ENCODE results near the gene CAPRIN1. TPM values are rescaled to one million over a fixed set of nuclear protein-coding genes. Genes with fewer than 3 reads are reported as not detected.
"Not testable (repeated sequence)": the region's sequence is repeated elsewhere in the genome, so short reads cannot be mapped to it uniquely, and the experiment has no call there.

CAPRIN1 gene
- total RNA-seq, 1 donor from 2014 or later, result 285 TPM

DNA sequence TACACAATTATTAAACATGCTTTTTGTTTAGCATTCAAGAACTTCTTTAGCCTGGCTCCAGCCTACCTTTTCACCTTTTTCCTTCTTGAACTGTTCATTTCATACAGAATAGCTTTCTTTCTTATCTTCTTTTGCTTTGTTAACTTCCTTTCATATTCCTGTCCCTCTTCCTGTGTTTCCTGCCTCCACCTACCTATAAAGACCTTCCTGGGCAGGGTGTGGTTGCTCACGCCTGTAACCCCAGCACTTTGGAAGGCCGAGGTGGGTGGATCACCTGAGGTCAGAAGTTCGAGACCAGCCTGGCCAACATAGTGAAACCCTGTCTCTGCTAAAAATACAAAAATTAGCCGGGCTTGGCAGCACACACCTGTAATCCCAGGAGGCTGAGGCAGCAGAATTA is 22.9 kb downstream of the CAPRIN1 start:
- peak overlapping the region; percentile 50 for H3K27ac Mint-ChIP-seq
- H3K4me3 Mint-ChIP-seq, result no peak overlapping the region
- peaks cover 43% of the 10 kb centered on the region for H3K36me3 Mint-ChIP-seq (ENCODE audit: low read depth)
- intact Hi-C loops (cut with micrococcal nuclease), result no loop called here
- no peak for DNase-seq (ENCODE audit: low spot score)
- H3K27me3 Mint-ChIP-seq (ENCODE audit: insufficient read depth), result no peaks in the 10 kb centered on the region
- peaks cover 33% of the 10 kb centered on the region for H3K4me1 Mint-ChIP-seq (ENCODE audit: low read depth)
- no peaks in the 10 kb centered on the region for H3K9me3 Mint-ChIP-seq

- peak overlapping the region; percentile 29 for H3K27ac Mint-ChIP-seq
- intact Hi-C loops (cut with micrococcal nuclease), result no loop called here
- DNase-seq (ENCODE audit: low spot score), result no peak
- no peaks in the 10 kb centered on the region for H3K9me3 Mint-ChIP-seq
- no peaks in the 10 kb centered on the region for H3K27me3 Mint-ChIP-seq (ENCODE audit: insufficient read depth)
- peaks cover 48% of the 10 kb centered on the region for H3K36me3 Mint-ChIP-seq (ENCODE audit: low read depth)
- no peak overlapping the region for H3K4me3 Mint-ChIP-seq
- peaks cover 34% of the 10 kb centered on the region for H3K4me1 Mint-ChIP-seq (ENCODE audit: low read depth)
Observed at GRCh38 chr11:34075178-34075820, 23.8 kb downstream of the CAPRIN1 start.

DNA sequence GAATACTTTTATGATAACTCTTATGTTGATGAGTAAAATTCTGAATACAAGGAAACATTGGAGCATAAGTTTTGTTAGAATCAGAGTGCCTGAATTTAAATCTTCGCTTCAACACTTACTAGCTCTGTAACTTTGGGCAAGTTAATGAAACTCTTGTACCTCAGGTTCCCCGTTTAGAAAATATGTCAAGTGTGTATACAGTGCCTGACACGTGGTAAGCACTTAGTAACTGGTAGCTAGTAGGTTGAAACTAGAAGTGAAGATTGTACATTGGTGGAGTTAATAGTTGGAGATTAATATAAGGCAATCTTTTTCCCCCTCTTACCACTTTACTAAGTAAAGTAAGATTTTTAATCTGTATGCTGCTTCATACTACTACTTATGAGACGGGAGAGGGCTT is 29.1 kb downstream of the CAPRIN1 start:
- Mint-ChIP-seq H3K27ac (no peak overlapping the region), H3K4me3 (no peak overlapping the region)
- DNase-seq (ENCODE audit: low spot score), result no peak

DNA sequence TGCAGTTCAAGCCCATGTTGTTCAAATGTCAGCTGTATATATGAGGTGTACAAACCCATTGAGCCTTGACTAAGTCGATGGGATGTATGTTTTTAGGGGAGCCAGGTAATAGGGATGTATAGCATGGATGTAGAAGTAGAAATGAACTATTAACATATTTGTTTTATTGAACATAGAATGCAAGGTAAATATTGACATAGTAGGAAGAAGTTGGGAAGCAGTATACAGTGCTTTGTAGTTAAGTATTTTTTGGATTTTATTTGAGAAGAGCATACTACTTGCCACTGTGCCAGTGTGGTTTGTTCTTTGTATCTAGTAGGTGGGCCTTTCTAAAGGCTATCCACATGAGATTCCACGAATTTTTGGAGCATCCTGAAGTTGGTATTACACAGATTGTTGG is 33.1 kb downstream of the CAPRIN1 start:
- no peaks in the 10 kb centered on the region for H3K27me3 Mint-ChIP-seq (ENCODE audit: insufficient read depth)
- peaks cover 30% of the 10 kb centered on the region for H3K4me1 Mint-ChIP-seq (ENCODE audit: low read depth)
- intact Hi-C loops (cut with micrococcal nuclease), result no loop called here
- no peak for DNase-seq (ENCODE audit: low spot score)
- no peaks in the 10 kb centered on the region for H3K9me3 Mint-ChIP-seq
- peaks cover 53% of the 10 kb centered on the region for H3K36me3 Mint-ChIP-seq (ENCODE audit: low read depth)
- H3K27ac Mint-ChIP-seq, result peak overlapping the region; percentile 61
- no peak overlapping the region for H3K4me3 Mint-ChIP-seq

More for the DNA sequence above, 29.1 kb downstream of the CAPRIN1 start:
- no peaks in the 10 kb centered on the region for H3K9me3 Mint-ChIP-seq
- intact Hi-C loops (cut with micrococcal nuclease), result no loop called here
- peaks cover 34% of the 10 kb centered on the region for H3K4me1 Mint-ChIP-seq (ENCODE audit: low read depth)
- H3K36me3 Mint-ChIP-seq (ENCODE audit: low read depth), result peaks cover 51% of the 10 kb centered on the region
- no peaks in the 10 kb centered on the region for H3K27me3 Mint-ChIP-seq (ENCODE audit: insufficient read depth)

GRCh38 chr11:34086554-34087283 is 35.2 kb downstream of the CAPRIN1 start:
- Mint-ChIP-seq H3K27ac (no peak overlapping the region), H3K4me1 (ENCODE audit: low read depth) (peaks cover 23% of the 10 kb centered on the region), H3K4me3 (no peak overlapping the region), H3K36me3 (ENCODE audit: low read depth) (peaks cover 57% of the 10 kb centered on the region), H3K9me3 (no peaks in the 10 kb centered on the region), H3K27me3 (ENCODE audit: insufficient read depth) (no peaks in the 10 kb centered on the region)
- no peak for DNase-seq (ENCODE audit: low spot score)
- intact Hi-C loops (cut with micrococcal nuclease), result no loop called here

- intact Hi-C loops (cut with micrococcal nuclease), result no loop called here
- no peak for DNase-seq (ENCODE audit: low spot score)
- Mint-ChIP-seq H3K36me3 (ENCODE audit: low read depth) (peaks cover 56% of the 10 kb centered on the region), H3K27me3 (ENCODE audit: insufficient read depth) (no peaks in the 10 kb centered on the region), H3K4me1 (ENCODE audit: low read depth) (no peaks in the 10 kb centered on the region), H3K27ac (peak overlapping the region; percentile 3), H3K4me3 (no peak overlapping the region), H3K9me3 (no peaks in the 10 kb centered on the region)
Observed at GRCh38 chr11:34091825-34092224, 40.3 kb downstream of the CAPRIN1 start.

GRCh38 chr11:34094900-34095299 is 43.4 kb downstream of the CAPRIN1 start:
- Mint-ChIP-seq H3K36me3 (ENCODE audit: low read depth) (peaks cover 64% of the 10 kb centered on the region), H3K27ac (peak overlapping the region; percentile 52)
- DNase-seq (ENCODE audit: low spot score); H3K9me3 Mint-ChIP-seq; H3K27me3 Mint-ChIP-seq (ENCODE audit: insufficient read depth); H3K4me3 Mint-ChIP-seq; intact Hi-C loops (cut with micrococcal nuclease); H3K4me1 Mint-ChIP-seq (ENCODE audit: low read depth): not testable (repeated sequence)

DNA sequence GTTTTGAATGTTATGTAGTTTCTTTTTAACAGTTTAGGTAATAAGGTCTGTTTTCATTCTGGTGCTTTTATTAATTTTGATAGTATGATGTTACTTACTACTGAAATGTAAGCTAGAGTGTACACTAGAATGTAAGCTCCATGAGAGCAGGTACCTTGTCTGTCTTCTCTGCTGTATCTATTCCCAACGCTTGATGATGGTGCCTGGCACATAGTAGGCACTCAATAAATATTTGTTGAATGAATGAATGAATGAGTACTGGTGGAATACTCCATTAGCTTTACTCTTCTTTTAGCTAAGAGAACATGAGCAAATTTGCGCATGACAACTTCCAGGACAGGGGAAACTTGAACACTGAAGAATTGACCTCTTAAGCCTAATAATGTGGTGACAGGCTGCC is 47.3 kb downstream of the CAPRIN1 start:
- H3K9me3 Mint-ChIP-seq, result no peaks in the 10 kb centered on the region

GRCh38 chr11:34104680-34105078 is 53.1 kb downstream of the CAPRIN1 start:
- H3K27ac Mint-ChIP-seq, result peak overlapping the region; percentile 90
- no peaks in the 10 kb centered on the region for H3K9me3 Mint-ChIP-seq
- H3K27me3 Mint-ChIP-seq (ENCODE audit: insufficient read depth), result no peaks in the 10 kb centered on the region
- peaks cover 40% of the 10 kb centered on the region for H3K36me3 Mint-ChIP-seq (ENCODE audit: low read depth)
- peaks cover 48% of the 10 kb centered on the region for H3K4me1 Mint-ChIP-seq (ENCODE audit: low read depth)
- peak overlapping the region; percentile 95 for H3K4me3 Mint-ChIP-seq
- no peak for DNase-seq (ENCODE audit: low spot score)
- intact Hi-C loops (cut with micrococcal nuclease), result loop anchor here (1.0 to 10.0 kb wide), 10 partner anchors 53 to 1520 kb away; partner anchors contain the start of genes APIP, CAPRIN1, CAT and CSTF3

More for the DNA sequence above, 47.3 kb downstream of the CAPRIN1 start:
- H3K4me1 Mint-ChIP-seq (ENCODE audit: low read depth), result peaks cover 2% of the 10 kb centered on the region
- no peaks in the 10 kb centered on the region for H3K27me3 Mint-ChIP-seq (ENCODE audit: insufficient read depth)
- intact Hi-C loops (cut with micrococcal nuclease), result no loop called here
- H3K27ac Mint-ChIP-seq, result no peak overlapping the region
- peaks cover 54% of the 10 kb centered on the region for H3K36me3 Mint-ChIP-seq (ENCODE audit: low read depth)
- DNase-seq (ENCODE audit: low spot score), result no peak
- no peak overlapping the region for H3K4me3 Mint-ChIP-seq

GRCh38 chr11:34105079-34105956 is 53.8 kb downstream of the CAPRIN1 start, which contains the start of gene NAT10:
NAT10 (plus strand) TSS chr11:34105629; CDS start chr11:34108226, 2,597 bp downstream.
- peak; percentile 97 for DNase-seq (ENCODE audit: low spot score)
- Mint-ChIP-seq H3K4me3 (peak within 1 kb of the TSS; percentile 95), H3K4me1 (ENCODE audit: low read depth) (peaks cover 48% of the 10 kb centered on the region), H3K27ac (peak within 1 kb of the TSS; percentile 90), H3K9me3 (no peaks in the 10 kb centered on the region), H3K36me3 (ENCODE audit: low read depth) (peaks cover 42% of the 10 kb centered on the region), H3K27me3 (ENCODE audit: insufficient read depth) (no peaks in the 10 kb centered on the region)
- intact Hi-C loops (cut with micrococcal nuclease), result loop anchor here (1.0 to 10.0 kb wide), 10 partner anchors 54 to 1521 kb away; partner anchors contain the start of genes APIP, CAPRIN1, CAT and CSTF3

DNA sequence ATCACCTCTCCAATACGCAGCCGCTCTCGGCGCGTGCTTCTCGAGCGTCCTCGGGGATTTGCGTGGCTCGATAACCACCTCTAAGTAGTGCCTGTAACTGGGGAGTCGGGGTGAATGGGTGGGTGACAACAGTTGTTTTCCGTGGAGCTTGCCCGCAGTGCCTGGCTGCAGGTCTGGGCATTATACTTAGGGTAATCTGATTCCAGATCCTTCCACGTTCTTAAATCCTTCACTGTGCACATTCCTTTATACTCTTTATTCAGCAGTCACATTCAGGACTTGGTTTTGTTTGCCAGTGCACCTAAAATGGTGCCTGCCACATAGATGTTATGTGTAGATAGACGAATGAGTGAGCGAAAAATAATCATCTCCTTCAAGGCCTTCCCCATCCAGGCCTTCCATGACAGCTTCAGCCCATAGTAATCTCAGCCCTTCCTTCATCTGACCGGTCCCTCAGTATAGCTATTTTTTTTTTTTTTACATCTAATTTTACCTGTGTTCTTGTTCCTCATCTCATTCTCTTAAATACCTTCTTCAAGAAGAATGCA is 54.5 kb downstream of the CAPRIN1 start:
- peaks cover 48% of the 10 kb centered on the region for H3K4me1 Mint-ChIP-seq (ENCODE audit: low read depth)
- no peaks in the 10 kb centered on the region for H3K9me3 Mint-ChIP-seq

DNA sequence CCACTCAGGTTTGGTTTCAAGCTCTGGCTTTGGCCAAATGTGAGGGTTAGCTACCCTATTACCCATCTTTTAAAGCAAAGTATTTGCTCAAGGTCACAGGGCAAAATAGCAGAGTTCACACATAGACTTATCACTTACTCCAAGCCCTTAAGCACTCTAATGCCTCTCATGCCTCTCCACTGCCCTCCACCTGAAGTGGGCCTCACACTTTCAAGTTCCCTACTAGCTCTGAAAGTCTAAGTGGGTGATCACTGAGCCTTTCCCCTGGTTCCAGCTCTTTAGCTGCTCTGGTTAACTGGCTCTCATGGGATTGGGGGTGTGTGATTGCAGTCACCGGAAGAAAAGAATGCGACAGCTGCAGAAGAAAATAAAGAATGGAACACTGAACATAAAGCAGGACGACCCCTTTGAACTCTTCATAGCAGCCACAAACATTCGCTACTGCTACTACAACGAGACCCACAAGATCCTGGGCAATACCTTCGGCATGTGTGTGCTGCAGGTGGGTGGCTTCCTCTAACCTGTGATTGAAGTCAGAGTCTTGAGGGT is 60.3 kb downstream of the CAPRIN1 start:
- H3K27me3 Mint-ChIP-seq (ENCODE audit: insufficient read depth), result no peaks in the 10 kb centered on the region
- intact Hi-C loops (cut with micrococcal nuclease), result no loop called here
- H3K36me3 Mint-ChIP-seq (ENCODE audit: low read depth), result peaks cover 54% of the 10 kb centered on the region
- no peak overlapping the region for H3K4me3 Mint-ChIP-seq
- H3K27ac Mint-ChIP-seq, result no peak overlapping the region
- H3K9me3 Mint-ChIP-seq, result no peaks in the 10 kb centered on the region
- peaks cover 19% of the 10 kb centered on the region for H3K4me1 Mint-ChIP-seq (ENCODE audit: low read depth)
- DNase-seq (ENCODE audit: low spot score), result no peak

More for the DNA sequence above, 54.5 kb downstream of the CAPRIN1 start:
- H3K4me3 Mint-ChIP-seq, result peak overlapping the region; percentile 95
- peak overlapping the region; percentile 90 for H3K27ac Mint-ChIP-seq
- DNase-seq (ENCODE audit: low spot score), result no peak
- no peaks in the 10 kb centered on the region for H3K27me3 Mint-ChIP-seq (ENCODE audit: insufficient read depth)
- intact Hi-C loops (cut with micrococcal nuclease), result loop anchor here (1.0 to 10.0 kb wide), 10 partner anchors 55 to 1521 kb away; partner anchors contain the start of genes APIP, CAPRIN1, CAT and CSTF3
- H3K36me3 Mint-ChIP-seq (ENCODE audit: low read depth), result peaks cover 41% of the 10 kb centered on the region
